ENCODE data around the gene AADACL4.
"Not testable (repeated sequence)": the region's sequence is repeated elsewhere in the genome, so short reads cannot be mapped to it uniquely, and the experiment has no call there.

AADACL4 gene

DNA sequence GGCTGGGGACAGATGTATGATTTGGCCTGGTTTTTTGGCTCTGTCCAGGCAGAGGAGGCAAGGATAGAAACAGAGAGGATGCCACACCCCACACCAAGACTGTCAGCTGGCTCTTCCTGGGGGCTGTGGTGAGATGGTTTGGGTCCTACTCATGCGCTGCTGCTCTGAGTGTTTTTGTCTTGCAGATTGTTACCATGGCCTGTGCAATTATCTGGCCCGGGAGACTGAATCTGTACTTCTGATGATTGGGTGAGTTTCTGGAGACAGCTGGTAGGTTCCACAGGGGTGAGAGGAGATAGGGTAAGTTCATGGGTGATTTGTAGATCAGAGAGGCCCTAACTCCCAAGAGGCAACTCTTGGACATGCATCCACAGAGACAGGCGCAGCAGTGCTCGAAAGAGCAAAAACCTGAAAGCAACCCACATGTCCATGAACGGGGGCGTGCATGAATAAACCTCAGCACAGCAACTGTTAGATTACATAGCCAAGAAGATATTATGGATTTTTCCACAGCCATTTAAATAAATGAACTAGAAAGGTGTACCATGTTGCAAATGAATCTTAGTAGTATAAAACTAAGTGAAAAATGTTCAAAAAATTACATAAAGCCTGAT is 17.8 kb downstream of the AADACL4 start:
- DNase-seq: no peak

DNA sequence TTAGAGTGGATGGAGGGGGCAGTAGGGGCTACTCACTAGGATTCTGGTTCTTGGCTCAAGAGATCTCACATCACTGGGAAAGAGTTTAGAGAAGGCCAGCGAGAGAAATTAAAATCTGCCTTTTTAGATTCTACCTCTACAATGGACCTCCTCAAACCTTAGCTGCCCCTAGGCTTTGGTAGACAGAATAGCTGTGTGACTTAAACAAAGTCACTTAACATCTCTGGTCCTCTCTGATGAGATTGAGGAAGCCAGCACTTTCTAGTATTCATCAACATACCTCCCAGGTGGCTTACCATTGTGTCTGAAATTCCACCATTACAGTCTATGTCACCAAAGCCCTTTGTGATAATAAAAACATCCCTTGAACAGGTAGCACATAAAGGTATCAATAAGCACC is 18.7 kb downstream of the AADACL4 start:
- no peak for DNase-seq

DNA sequence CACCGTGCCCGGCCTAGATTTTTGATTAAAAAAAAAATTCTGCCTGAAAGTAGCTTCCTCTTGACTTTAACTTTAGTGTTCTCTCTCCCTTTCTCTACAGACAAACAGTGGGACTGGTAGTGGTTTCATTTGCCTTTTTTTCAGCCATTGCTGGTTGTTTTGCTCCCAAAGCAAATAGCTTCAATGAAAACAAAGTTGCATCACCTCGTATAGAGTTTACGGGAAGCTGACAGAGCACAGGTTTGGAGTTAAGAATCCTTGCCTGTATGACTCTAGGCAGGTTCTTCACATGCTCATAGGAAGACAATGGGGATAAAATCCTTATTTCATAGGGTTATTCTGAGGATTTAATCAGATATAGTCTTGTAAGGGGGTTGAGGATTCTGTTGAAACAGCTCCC is 21.6 kb downstream of the AADACL4 start:
- no peak for DNase-seq

DNA sequence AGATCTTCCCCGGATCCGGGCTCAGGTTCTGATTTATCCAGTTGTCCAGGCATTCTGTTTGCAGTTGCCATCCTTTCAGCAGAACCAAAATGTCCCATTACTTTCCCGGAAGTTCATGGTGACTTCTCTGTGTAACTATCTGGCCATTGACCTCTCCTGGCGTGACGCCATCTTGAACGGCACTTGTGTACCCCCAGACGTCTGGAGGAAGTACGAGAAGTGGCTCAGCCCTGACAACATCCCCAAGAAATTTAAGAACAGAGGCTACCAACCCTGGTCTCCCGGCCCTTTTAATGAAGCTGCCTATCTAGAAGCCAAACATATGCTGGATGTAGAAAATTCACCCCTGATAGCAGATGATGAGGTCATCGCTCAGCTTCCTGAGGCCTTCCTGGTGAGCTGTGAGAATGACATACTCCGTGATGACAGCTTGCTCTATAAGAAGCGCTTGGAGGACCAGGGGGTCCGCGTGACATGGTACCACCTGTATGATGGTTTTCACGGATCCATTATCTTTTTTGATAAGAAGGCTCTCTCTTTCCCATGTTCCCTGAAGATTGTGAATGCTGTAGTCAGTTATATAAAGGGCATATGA is 22.4 kb downstream of the AADACL4 start:
- DNase-seq: no peak

DNA sequence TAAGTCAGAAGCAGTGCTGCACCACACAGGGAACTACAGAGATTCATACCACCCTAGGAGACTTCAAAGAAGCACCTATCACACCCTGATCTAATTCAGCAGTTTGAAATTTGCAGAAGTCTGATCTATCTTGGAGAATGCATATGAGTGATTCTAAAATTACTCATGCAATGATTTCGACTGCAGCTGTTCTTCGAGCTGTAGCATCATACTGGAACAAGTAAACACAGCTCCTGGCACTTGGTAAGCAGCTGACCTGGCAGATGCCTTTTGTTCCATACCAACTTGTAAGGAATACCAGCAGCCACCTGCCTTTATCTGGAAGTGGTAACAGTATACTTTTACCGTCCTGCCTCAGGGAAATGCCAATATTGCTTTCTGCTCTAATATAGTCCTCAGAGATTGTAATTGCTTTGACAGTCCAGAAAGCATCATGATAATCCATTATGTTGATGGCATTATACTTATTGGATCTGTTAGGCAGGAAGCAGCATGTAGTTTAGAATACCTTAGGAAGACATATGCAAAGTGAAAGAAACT is 25.7 kb downstream of the AADACL4 start:
- no peak for DNase-seq

DNA sequence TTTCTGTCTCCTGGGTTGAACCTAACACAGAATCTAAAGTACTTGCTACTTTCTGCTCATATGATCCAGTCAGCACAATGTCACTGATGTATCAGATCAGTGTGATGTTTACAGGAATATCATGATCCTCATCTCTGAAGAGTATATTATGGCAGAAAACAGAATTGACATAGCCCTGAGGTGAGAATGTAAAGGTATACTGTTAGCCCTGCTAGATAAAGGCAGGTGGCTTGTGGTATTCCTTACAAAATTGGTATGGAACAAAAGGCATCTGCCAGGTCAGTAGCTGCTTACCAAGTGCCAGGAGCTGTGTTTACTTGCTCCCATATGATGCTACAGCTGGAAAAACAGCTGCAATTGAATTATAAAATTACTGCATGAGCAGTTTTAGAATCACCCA is 30.5 kb downstream of the AADACL4 start:
- DNase-seq: no peak

DNA sequence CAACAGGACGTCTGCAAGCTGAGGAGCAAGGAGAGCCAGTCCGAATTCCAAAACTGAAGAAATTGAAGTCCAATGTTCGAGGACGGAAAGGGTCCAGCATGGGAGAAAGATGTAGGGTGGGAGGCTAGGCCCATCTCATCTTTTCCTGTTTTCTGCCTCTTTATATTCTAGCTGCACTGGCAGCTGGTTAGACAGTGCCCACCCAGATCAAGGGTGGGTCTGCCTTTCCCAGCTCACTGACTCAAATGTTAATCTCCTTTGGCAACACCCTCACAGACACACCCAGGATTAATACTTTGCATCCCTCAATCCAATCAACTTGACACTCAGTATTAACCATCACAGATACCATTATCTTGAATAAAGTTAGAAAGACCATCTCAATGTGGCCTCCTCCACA is 32.2 kb downstream of the AADACL4 start:
- not testable (repeated sequence) for DNase-seq

DNA sequence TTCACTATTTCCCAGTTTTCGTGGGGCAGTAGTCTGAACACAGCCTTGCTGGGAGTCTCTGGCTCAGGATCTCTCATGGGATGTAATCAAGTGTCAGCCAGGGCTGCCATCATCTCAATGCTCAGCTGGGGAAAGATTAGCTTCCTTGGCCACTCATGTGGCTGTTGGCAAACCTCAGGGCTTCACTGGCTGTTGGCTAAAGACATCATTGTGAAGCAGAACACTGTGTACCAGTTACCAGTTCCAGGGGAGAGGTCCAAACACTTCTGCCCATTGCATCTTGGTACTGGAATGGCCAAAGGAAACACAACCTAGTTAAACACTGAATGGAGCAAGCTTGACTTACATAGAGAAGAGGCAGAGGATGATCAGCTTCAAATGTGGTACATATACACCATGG is 33.7 kb downstream of the AADACL4 start:
- no peak for DNase-seq

DNA sequence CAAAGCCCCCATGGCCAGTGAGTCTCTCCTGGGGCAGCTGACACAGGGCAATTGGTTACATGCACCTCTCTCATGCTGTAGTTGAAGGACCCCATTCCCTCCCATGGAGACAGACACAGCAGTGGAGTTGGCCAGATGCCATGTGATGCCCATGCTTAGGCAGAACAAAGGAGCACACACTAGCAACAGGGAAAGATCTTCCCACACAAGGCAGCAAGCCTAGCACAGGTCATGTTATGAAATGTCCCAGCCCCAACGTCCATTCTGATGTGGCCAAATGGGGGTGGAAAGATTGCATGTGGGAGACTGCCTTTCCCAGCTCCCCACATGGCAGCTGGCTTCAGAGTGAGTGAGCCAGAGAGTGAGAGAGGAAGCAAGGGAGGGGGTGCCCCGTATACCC is 34.5 kb downstream of the AADACL4 start:
- DNase-seq: no peak

DNA sequence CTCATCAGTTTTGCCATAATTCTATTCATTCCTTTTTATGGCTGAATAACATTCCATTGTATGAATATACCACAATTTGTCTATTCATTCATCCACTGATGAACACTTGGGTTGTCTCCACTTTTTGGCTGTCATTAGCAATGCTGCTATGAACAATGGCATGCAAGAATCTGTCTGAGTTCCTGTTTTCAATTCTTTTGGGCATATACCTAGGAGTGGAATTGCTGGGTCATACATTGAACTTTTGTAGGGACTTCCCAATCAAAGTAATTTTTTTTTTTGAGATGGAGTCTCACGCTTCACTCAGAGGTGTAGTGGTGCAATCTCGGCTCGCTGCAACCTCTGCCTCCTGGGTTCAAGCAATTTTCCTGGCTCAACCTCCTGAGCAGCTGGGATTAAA is 34.9 kb downstream of the AADACL4 start:
- DNase-seq: no peak

DNA sequence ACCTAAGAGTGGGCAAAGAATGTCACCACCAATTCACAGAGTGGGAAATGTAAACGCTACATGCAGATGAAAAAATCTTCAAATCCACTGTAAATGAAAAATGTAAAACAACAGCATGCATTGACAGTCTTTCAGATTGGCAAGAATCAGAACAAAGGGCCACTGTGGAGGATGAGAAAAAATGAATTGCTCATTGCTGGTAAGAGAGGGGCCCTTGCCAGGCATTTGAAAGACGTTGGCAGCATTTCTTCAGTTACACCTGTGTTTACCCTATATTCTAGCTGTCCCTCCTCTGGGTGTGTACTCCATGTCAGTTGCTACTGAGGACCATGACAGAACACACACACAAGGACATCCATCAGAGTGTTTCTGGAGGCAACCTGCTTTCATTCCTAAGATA is 46.3 kb downstream of the AADACL4 start:
- DNase-seq: no peak

DNA sequence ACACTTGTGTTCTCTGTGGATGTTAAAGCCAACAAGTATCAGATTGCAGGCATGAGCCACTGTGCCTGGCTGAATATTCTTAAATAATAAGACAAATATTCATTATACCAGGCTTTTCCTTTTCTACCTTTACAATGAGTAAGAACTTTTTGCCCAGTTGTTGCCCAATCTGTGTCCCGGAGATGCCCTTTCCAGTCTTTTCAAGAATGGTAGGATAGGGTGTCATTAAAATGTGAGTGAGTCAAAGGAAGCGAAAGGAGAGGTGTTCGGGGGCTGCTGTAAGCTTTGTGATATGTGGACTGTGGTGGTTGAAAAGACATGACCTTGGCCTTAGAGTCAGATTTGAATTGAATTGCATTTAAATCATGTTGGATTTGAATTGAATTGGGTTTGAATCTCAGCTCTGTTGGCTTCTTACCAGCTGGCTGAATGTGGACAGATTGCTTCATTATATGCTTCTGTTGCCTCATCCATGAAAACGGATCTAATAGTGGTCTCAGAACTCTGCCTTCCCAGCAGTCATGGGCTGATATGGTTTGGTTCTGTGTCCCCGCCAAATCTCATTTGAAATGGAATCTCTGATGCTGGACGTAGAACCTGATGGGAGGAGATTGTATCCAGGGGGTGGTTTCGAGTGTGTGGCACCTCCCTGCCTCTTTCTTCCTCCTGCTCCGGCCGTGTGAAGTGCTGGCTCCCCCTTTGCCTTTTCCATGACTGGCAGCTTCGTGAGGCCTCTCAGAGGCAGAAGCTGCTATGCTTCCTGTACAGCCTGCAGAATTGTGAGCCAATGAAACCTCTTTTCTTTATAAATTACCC is 49.3 kb downstream of the AADACL4 start:
- no peak for DNase-seq

DNA sequence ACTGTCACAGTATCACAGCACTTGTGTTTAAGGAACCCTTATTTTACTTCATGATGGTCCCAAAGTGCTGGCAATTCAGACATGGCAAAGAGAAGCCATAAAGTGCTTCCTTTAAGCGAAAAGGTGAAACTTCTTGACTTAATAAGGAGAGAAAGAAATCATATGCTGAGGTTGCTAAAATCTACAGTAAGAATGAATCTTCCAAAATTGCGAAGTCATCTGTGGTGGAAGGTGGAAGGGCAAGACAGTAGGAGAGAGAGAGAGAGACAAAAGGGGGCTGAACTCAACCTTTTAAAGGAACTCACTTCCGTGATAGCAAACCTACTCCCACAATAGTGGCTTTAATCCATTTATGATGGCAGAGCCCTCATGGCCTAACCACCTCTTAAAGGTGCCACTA is 52.8 kb downstream of the AADACL4 start:
- no peak for DNase-seq

DNA sequence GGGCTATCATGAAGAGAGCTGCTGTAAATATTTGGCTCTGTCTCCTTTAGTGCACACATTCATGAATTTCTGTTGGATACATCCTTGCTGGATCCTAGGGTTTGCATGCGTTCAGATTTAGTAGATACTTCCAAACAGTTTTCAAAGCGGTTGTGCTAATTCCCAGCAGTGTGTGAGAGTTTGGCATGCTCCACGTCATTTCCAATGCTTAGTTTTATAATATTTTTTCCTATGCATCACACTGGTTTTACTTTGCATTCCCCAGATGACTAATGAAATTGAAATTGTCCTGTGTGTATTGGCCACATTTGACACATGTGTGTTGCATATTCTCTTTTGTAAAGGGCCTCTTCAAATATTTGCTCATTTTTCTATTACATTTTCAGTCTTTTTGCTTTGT is 53.5 kb downstream of the AADACL4 start:
- DNase-seq: no peak

DNA sequence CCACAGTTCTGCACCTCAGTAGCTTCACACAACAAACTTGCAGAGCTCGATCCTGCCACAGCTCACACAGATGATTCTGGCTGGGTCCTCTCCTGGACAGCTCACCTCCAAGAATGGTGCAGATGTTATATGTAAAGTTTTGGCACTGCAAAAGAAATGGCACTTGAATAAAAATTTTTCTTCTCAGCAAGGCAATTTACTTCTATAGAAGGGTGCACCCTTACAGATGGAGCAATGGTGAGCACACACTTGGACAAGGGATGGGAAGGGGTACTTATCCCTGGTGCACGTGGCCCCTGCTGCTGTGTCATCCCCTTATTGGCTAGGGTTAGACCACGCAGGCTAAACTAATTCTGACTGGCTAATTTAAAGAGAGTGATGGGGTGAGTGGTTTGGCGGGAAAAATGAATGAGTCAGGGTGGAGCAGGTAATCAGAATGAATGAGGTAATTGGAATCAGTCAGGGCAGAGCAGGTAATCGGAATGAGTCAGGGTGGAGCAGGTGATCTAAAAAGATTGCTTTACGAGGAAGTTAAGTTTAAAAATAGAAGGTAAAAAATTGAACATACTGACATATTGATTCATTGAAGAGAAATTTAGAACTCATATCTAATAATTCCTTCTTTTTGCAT is 60.1 kb downstream of the AADACL4 start:
- no peak for DNase-seq

DNA sequence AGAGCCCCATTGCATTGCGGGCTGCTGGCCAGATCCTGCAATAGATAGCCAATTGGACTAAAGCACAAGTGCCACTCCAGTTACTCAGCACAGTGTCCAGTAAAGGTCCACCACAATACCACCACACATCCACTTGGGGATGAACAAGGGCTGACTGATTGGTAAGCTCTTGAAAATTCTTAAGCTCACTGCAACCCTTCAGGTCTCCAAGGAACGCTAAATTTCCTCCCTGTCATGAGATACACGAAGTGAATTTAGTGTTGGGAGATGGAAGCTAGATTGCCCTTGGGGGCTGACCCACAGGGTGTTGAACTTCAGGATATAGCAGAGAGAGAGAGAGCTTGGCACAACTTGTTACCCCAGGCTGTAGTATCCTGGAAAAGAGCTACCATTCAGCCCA is 62.2 kb downstream of the AADACL4 start:
- no peak for DNase-seq

DNA sequence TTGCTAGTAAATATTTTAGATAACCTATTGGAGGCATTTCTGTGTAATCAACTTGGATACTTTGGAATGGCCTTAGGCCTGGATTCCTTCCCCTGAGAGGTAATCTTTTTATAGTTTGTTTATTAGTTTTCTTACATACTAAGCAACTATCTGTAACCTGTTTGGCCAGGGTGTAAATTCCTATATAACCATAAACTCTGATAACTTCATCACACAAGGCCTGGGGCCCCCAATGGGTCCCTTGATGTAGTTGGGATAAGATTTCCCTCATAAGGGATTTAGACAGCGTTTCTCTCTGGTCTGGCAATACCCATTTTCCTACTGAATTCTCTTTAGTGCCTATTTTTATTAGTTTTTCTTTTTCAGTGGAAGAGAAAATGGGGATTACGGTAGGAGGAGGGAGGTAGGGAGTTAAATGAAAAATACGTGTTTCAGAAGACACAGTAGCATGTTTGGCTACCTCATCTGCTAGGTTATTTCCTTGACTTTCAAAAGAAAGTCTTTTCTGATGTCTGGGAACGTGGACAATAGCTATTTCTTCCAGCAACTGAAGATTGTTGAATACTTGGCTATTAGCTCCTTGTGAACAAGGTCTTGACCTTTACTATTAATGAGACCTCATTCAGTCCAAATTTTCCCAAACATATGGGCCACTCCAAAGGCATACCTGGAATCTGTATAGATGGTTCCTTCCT is 64.7 kb downstream of the AADACL4 start:
- DNase-seq: no peak

DNA sequence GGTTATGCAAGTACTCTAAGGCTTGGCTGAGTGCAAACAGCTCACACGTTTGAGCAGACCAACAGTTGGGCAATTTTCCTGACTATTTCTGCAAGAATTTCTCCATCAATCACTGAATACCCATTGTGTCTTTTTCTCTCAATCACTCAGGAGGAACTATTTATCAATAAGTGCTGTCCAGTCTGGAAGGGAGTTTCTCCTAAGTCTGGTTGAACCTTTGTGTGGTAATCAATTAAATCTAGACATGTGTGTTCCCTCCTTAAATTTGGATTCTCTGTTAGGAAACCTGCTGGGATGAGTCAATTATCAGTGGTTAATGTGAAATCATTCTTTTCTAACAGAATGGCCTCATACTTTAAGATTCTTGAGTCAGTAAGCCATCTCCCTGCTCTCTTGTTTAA is 65.2 kb downstream of the AADACL4 start:
- no peak for DNase-seq

DNA sequence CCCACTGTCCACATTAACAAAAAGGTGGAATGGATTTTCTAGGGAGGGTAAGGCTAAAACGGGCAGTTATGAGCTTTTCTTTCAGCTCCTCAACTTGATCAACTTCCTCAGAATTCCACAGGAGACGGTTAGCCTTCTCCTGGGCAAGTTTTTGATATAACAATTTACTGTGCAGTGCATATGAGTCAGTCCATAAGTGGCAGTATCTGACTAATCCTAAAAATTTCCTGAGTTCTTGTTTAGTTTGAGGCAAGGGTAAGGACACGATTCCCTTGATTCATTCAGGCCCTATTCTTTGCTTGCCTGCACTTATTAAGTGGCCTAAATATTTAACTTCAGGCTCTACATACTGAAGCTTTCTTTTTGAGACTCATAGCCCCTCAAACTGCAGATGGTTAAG is 65.8 kb downstream of the AADACL4 start:
- no peak for DNase-seq

DNA sequence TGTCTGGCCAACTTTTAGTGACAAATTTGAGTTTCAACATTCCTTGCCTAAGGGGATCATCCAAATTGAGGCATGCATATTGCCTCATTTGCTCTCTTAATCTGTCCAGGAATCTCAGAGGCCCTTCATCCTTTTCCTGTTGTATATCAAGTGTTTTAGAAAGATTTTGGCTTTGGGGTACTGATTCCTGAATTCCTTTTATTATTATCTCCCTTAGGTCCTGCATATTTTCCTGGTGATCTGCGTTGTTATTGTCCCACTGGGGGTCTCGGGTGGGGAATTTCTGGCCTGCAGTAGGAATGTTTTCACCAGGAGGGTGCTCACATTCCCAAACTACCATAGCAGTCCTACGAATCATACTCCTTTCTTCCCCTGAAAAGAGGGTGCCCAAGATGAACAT is 67.7 kb downstream of the AADACL4 start:
- DNase-seq: no peak

DNA sequence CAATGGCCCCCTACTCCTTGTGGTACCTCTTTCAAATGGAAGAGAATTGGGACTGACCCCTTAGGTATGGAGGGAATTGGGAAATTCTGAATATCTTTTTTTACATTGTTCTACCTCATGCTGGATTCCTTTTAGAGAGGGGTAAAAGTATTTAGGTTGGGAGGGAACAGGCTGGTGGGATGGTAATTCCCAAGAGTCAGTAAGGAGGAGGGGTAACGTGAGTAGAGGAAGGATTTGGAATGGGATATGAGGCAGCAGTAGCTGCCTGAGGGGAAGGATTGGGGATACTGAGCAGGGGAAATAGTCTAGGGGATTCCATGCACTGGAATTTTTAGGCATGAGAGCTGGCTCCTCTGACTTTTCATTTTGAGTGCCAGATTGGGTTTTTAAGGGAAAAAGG is 68.2 kb downstream of the AADACL4 start:
- no peak for DNase-seq

DNA sequence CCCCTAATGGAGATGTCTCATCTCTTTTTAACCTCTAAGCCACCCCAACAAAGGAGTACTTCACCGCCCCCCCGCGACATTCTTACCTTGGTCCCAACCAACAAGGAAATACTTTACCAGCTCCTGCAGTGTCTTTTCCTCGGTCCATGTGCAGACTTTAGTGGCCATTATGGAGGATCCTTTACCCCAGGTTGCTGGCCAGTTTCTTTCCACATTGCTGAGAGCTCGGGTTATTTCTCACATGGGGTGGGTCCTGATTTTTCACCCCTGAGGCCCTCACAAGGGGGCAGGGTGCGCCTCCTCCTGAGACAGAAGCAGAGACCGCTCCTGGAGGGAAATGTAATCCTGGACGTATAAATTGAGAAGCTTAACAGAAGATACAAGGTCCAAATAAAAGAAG is 69.0 kb downstream of the AADACL4 start:
- DNase-seq: no peak

DNA sequence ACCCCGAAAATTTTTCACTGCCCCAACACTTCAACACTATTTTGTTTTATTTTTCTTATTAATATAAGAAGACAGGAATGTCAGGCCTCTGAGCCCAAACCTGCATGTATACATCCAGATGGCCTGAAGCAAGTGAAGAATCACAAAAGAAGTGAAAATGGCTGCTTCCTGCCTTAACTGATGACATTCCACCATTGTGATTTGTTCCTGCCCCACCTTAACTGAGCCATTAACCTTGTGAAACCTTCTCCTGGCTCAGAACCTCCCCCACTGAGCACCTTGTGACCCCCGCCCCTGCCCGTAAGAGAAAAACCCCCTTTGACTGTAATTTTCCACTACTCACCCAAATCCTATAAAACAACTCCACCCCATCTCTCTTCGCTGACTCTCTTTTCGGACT is 69.8 kb downstream of the AADACL4 start:
- DNase-seq: not testable (repeated sequence)
